ENCODE data around the gene CDK3.

DNA sequence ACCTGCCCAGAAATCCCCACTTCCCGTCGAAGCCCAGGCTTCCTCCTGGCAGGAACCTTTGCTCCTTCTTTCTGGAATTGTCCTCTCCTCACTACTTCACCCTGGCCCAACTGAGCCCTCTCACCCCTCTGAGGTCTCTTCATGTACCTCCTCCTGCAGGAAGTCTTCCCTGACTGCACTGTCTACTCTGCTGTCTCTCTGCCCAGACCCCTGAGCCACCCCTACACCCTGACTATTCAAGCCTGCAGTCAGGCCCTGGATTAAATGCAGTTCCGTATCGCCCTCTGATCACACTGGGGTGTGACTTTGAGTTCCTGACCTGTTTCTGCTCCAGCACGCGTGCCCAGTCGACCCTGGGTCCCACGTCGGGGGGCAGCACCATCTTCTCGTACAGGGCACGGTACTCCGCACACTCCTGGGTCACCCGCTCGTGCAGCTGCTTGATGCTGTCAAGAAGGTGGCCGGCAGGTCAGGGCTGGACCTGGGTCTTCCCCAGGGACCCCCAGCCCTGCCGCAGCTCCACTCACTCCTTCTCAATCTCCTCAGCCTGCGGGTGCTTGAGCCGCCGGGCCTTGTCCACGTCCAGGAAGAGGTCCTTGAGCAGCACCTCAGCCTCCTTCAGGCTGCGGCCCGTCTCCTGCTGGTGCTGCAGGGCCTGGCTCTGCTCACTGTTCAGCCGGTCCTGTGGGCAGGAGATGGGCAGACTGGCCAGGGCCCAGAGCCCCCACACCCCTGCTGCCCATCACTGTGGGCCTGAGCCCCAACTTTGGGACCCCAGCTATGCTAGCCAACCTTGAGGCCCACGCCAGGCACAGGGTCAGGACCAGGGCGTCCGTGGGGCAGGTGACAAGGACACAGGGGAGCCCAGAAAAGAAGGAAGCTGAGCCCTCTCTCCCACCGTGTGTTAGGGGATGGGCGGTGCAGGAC, 22.6 kb downstream of the CDK3 start:
- TF ChIP-seq, protein P1, sequence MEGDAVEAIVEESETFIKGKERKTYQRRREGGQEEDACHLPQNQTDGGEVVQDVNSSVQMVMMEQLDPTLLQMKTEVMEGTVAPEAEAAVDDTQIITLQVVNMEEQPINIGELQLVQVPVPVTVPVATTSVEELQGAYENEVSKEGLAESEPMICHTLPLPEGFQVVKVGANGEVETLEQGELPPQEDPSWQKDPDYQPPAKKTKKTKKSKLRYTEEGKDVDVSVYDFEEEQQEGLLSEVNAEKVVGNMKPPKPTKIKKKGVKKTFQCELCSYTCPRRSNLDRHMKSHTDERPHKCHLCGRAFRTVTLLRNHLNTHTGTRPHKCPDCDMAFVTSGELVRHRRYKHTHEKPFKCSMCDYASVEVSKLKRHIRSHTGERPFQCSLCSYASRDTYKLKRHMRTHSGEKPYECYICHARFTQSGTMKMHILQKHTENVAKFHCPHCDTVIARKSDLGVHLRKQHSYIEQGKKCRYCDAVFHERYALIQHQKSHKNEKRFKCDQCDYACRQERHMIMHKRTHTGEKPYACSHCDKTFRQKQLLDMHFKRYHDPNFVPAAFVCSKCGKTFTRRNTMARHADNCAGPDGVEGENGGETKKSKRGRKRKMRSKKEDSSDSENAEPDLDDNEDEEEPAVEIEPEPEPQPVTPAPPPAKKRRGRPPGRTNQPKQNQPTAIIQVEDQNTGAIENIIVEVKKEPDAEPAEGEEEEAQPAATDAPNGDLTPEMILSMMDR (conservative IDR thresholded peaks at IDR 0.05; ENCODE audit: low read length) = no peak
- no peak for TF ChIP-seq EZH2phosphoT487 (IDR thresholded peaks at IDR 0.05; ENCODE audit: borderline replicate concordance, low read depth, low read length)
